Left cardiac atrium (tissue), 4 donors: Measurements from ENCODE around the gene LHX5. TPM values are rescaled to one million over a fixed set of nuclear protein-coding genes. Genes with fewer than 3 reads are reported as not detected.

Experiments
- ATAC-seq, 2 donors: fragments of 200-7000 bp; cut with Tn5 transposase; one replicate each; pipeline ENCODE4 v1.9.1; 2020; ENCODE audit warnings: mild to moderate bottlenecking in 2 of 2, moderate library complexity in 2 of 2
- DNase-seq: peaks from one replicate; pipeline ENCODE4 v3.0.0-alpha.2; 2020
- intact Hi-C, 2 donors: fragments of 100-400 bp; cut with DNase I; formaldehyde crosslinking; loops; one replicate each; pipeline versions ENCODE4 v1.14.1 to v1.15.1; 2022 to 2023
- total RNA-seq, 2 donors: library from RNA; stranded (reverse); fragmentation: NEBNext Ultra II Directional; extraction: Animal tissue kit (Norgen Biotek cat#: 25700); gene quantifications; one replicate each; pipeline ENCODE4 v1.2.1, GENCODE V29; 2021
- donor health status: DM: no; HTN: yes; CAD: no.
- donor health status: DM: no; HTN: yes; CAD: no; lungs with severe emphysema.
- donor health status: DM: yes; HTN: yes; CAD: no.
- donor health status: Dilated cardiomyopathy.

Gene LHX5
- total RNA-seq, 2 donors from 2014 or later: not detected

- intact Hi-C loops: loop anchor here (5.0 to 10.0 kb wide), 3 partner anchors 110 to 228 kb away; no protein-coding TSS in a partner anchor
- ATAC-seq (peak; percentile 16 to 37), DNase-seq (peak; percentile 43)
These were observed 46.5 kb downstream of the LHX5 start for GRCh38 chr12:113424915-113425823.

GRCh38 chr12:113424456-113424855 is 47.2 kb downstream of the LHX5 start:
- no peak for ATAC-seq
- intact Hi-C loops: loop anchor here in 1 of 2 donors (10.0 kb wide), 1 partner anchor 110 kb away; no protein-coding TSS in a partner anchor

DNA sequence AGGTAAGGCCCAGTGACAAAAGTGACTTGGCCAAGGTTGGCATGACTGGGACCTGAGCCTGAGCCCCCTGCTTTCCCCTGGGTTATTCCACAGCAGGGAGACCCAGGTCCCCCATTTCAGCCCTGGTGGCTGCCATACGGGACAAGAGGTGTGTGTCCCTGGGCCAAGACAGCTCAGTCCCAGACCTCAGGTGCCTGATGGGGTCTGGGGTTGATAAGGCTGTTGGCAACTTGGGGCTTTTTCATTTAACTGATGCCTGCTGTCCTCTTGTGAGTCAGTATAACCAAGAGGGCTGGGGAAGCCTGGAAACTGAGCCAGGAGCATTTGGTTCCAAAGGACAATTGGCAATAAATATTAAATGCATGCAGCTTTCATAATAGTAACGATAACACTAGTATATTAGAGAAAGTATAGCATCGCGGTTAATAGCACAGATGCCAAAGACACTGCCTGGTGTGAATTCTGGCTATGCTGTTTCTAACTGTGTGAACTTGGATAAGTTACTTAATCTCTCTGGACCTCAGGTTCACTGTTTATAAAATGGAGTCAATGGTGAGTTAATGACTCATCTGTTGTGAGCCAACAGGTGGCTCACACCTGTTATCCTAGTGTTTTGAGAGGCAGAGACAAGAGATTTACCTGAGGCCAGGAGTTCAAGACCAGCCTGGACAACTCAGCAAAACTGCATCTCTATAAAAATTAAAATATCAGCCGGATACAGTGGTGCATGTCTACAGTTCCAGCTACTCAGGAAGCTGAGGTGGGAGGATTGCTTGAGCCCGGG is 48.6 kb downstream of the LHX5 start:
- no peak for ATAC-seq

More at GRCh38 chr12:113424456-113424855, 47.2 kb downstream of the LHX5 start:
- DNase-seq: no peak

GRCh38 chr12:113422030-113422885 is 49.4 kb downstream of the LHX5 start, which contains the start of gene SDSL:
TSS of gene SDSL (plus strand) at chr12:113422380. CDS start at chr12:113427983, 5,603 bp downstream.
- DNase-seq (peak; percentile 80), ATAC-seq (peak; percentile 83 to 97)

More for the DNA sequence above, 48.6 kb downstream of the LHX5 start:
- intact Hi-C loops: loop anchor here in 1 of 2 donors (10.0 kb wide), 1 partner anchor 108 kb away; no protein-coding TSS in a partner anchor
- DNase-seq: no peak

DNA sequence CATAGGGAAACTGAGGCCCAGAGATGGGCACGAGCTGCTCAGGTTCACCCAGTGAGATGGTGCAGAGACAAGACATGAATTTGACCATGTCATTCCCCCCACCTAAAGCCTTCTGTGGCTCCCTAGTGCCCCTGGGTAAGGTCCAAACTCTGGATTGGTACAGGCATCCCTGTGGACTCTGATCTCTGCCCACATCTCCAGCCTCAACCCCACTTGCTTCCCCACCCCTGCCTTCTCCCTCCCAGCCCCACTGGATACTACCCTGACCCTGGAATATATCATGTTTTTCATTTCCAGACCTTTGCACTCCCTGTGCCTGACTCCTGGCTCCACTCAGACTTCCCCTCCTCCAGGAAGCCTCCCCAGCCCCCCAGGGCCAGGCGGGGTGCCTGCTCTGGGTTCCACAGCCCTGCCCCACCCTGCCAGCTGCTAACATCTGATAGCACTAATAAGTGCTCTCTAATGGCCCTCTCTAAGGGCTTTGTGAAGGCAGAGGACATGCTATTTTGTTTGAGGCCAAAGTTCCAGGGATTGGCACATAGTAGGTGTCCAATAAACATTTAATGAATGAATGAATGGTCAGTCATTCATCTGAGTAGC is 50.6 kb downstream of the LHX5 start:
- no peak for DNase-seq
- intact Hi-C loops: loop anchor here in 1 of 2 donors (10.0 kb wide), 1 partner anchor 106 kb away; no protein-coding TSS in a partner anchor

More at GRCh38 chr12:113422030-113422885, 49.4 kb downstream of the LHX5 start, which contains the start of gene SDSL:
- intact Hi-C loops: loop anchor here in 1 of 2 donors (10.0 kb wide), 1 partner anchor 107 kb away; no protein-coding TSS in a partner anchor

DNA sequence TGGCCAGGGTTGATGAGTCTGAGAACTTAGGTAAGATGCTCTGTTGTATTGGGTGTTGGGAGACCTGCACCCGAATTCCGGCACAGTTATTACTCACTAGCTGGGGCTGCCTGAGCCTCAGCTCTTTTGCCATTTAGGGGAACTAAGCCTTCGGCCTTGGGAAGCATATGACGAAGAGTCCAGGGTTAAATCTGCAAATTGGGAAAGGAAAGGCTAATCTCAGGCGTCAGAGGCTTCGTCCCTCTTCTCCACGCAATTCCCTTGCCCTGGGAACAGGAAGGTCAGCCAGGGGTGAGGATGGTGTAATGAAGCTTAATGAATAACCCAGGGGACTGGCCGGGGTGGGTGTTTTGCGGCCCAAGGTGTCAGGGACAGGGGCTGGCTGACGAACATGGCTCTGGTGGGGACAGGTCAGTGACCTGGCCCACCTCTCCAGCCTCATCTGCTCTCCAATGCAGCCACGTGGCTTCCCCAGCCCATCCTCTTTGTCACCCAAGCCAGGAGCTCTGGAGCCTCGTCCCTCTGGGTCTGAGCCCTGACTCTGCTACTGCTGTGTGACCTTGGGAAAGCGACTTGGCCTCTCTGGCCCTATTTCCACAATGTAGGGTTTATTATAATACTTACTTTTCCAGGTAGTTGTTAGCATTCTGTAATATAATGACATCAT is 53.3 kb downstream of the LHX5 start:
- DNase-seq (peak; percentile 52), ATAC-seq (peak in 1 of 2 donors; percentile 53)
- intact Hi-C loops: no loop called here

More for the DNA sequence above, 50.6 kb downstream of the LHX5 start:
- no peak for ATAC-seq

DNA sequence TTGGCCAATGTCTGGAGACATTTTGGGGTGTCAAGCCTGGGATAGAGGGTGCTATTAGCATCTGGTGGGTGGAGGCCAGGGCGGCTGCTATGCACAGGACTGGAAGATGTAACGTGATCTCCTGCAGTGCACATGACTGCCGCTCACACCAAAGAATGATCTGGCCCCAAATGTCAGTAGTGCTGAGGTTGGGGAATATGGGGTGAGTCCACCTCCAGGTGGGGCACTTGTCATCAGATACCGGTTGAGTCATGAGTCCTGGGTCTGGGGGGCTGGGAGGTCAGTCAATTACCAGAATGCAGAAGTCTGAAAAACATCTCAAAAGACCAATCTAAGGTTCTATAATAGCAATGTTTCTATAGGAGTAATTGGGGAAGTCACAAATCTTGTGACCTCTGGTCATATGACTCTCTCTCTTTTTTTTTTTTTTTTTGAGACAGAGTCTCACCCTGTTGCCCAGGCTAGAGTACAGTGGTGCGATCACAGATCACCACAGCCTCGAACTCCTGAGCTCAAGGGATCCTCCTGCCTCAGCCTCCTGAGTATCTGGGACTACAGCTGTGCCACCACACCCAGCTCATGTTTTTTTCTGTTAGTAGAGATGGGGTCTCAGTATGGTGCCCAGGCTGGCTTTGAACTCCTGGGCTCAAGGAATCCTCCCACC is 55.4 kb downstream of the LHX5 start:
- ATAC-seq (peak in 1 of 2 donors; percentile 29), DNase-seq (no peak)
- intact Hi-C loops: no loop called here

- ATAC-seq: no peak
These were observed 57.1 kb downstream of the LHX5 start for GRCh38 chr12:113414519-113415038.

DNA sequence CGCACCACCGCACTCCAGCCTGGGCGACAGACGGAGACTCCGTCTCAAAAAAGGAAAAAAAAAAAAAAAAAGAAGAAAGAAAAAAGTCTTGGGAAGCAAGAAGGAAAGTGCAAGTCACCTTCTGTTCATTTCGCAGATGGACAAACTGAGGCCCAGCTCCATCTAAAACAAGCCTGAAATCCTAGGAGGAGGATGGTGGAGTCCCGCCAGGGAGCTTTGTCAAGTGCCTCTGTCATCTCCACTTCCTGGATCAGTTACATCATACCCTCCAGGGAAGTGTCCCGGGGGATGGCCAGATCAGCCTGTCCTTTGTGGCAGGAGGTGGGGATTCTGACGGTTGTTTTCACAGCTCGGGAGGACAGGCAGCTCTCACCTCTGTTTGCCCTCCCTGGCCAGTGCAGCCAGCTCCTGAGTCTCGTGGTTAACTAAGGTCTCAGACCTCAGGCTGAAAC is 58.2 kb downstream of the LHX5 start:
- intact Hi-C loops: no loop called here
- DNase-seq (peak; percentile 56), ATAC-seq (peak; percentile 42 to 72)

More at GRCh38 chr12:113414519-113415038, 57.1 kb downstream of the LHX5 start:
- DNase-seq: no peak
- intact Hi-C loops: no loop called here

Other genes with a start within 250 kb of the LHX5 start
- gene SLC8B1, start 136.8 kb downstream of the LHX5 start, total RNA-seq: 10 to 100 TPM; 14.0 to 15.2 TPM
- gene PLBD2, start 113.3 kb downstream of the LHX5 start, total RNA-seq: 10 to 100 TPM; 47.5 to 48.7 TPM
- under 1 TPM; 0.24 to 0.31 TPM for gene SDS, start 68.0 kb downstream of the LHX5 start, total RNA-seq
- 1 to 10 TPM; 4.2 to 7.0 TPM for gene SDSL, start 49.5 kb downstream of the LHX5 start, total RNA-seq